NCI-H2107 treated with DMSO at 0.1 percent for 48 hours (cell line): ENCODE data around the gene MEIOSIN.
A peak's percentile ranks its signal among the peaks of the same experiment; 100 is the strongest.
"Not testable (repeated sequence)": the region's sequence is repeated elsewhere in the genome, so short reads cannot be mapped to it uniquely, and the experiment has no call there.

ENCODE experiments used
- DNase-seq: peaks from one replicate; lab custom pipeline; 2025; ENCODE audit not compliant: unreplicated experiment; lab: John Stamatoyannopoulos, UW

Gene MEIOSIN

GRCh38 chr19:45717983-45718650 lies 15.1 kb upstream of the MEIOSIN start:
- DNase-seq, result no peak

GRCh38 chr19:45720065-45720464 lies 13.2 kb upstream of the MEIOSIN start:
- not testable (repeated sequence) for DNase-seq

DNA sequence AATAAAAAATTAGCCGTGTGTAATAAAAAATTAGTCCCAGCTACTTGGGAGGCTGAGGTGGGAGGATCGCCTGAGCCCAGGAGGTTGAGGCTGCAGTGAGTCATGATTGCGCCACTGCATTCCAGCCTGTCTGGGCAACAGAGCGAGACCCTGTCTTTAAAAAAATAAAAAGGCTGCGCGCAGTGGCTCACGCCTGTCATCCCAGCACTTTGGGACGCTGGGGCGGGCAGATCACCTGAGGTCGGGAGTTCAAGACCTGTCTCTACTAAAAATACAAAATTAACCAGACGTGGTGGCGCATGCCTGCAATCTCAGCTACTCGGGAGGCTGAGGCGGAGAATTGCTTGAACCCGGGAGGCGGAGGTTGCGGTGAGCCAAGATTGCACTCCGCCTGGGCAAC lies 4.6 kb upstream of the MEIOSIN start:
- not testable (repeated sequence) for DNase-seq

- no peak for DNase-seq
These were observed 3.4 kb upstream of the MEIOSIN start for GRCh38 chr19:45729800-45730290.

DNA sequence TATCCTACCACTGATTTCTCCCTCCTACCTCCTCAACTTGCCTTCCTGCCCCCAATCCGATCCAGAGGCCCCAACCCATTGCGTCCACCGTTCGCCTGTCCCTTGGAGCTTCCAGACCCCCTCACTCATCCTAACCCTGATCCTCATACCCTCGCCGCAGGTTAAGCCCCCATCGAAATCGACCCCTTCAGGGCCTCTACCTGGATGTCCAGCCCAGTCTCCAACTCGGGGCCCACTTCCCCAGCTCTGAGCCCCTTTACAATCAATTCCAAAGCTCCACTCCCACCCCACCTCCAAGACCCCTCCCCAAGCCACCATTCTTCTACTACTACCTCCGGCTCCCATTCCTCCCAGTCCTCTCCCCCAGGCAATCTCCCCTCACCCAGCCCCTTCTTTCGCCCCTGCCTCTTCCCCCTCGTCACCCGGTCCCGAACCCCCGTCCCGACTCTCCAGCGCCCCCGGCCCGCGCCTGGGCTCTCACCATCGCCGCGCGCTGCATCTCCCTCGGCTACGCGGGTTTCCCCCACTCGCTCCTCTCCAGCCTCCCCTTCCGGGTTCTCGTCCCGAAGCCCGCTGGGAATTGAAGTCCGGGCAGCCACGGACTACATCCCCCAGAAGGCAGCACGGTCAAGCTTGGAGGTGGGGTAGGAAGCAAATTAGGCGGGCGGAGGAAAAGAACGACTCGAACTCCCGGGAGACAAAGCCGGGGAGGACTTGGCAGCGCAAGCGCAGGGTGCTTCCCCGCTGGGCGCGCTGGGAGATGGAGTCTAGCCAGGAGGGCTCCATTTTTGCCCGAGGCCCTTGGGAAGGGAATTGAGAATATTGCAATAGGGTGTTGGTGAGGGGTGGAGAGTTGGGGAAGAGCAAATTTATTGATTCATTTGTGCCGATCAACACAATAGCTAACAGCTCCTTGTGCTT lies 2.6 kb upstream of the MEIOSIN start, which contains the start of gene FBXO46:
Gene FBXO46 (minus strand): TSS at position 529 of the 921 bp plus-strand sequence. CDS start 17,401 bp downstream, outside the sequence.
- DNase-seq, result peak; percentile 98

GRCh38 chr19:45739498-45740439 lies 6.5 kb downstream of the MEIOSIN start:
- DNase-seq, result no peak

DNA sequence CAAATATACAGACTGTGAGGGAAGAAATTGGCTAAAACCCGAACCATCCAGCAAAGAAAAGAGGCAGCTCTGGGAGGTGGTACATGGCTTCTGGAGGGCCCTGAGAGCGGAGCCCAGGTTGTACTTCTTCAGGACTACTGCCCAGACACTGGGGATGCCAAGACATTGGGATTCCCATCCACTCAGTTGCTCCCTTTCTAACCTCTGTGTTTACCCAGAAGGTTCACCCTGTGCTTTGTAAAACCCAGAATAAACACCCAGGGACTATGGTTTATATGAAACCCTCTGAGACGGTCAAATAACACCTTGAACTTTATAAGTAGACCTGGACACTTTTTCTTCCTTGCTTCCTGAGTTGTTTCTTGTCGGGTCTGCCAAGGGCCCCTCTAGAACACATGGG lies 9.7 kb downstream of the MEIOSIN start:
- no peak for DNase-seq

GRCh38 chr19:45745606-45746005 lies 12.4 kb downstream of the MEIOSIN start:
- no peak for DNase-seq

GRCh38 chr19:45746866-45747265 lies 13.6 kb downstream of the MEIOSIN start:
- DNase-seq, result no peak

DNA sequence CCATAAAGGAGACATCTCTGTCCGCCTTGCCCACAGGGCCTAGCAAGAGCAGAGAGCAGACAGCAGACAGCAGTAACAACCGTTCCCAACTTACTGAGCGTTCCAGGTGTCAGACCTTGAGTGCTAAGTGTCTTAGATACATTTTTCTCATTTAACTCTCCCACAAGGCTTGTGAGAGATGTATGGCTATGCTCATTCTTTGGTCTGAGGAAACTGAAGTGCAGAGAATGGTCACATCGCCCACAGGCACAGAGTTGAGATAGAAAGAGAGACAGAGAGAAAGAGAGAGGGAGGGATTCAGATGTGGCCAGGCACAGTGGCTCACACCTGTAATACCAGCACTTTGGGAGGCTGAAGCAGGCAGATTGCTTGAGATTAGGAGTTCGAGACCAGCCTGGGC lies 14.3 kb downstream of the MEIOSIN start:
- DNase-seq, result no peak

GRCh38 chr19:45751483-45751882 lies 18.2 kb downstream of the MEIOSIN start:
- not testable (repeated sequence) for DNase-seq

DNA sequence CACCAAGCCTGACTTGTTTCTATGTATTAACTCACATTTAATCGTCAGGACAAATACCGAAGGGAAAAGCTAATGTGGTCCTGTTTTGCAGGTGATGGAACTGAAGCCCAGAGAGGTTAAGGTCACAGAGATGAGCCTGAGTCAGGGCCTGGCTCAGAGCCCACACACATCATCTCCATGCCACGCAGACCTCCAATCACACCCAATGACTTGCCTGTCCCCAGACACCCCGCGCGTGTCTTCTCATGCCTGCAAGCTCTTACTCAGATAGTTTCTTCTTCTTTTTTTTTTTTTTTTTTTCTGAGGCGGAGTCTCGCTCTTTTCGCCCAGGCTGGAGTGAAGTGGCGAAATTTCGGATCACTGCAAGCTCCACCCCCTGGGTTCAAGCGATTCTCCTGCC lies 19.4 kb downstream of the MEIOSIN start:
- DNase-seq, result no peak

- DNase-seq, result no peak
These were observed 20.3 kb downstream of the MEIOSIN start for GRCh38 chr19:45753548-45753947.

- no peak for DNase-seq
These were observed 21.1 kb downstream of the MEIOSIN start for GRCh38 chr19:45754323-45754722.

- no peak for DNase-seq
These were observed 24.5 kb downstream of the MEIOSIN start for GRCh38 chr19:45757695-45758094.

DNA sequence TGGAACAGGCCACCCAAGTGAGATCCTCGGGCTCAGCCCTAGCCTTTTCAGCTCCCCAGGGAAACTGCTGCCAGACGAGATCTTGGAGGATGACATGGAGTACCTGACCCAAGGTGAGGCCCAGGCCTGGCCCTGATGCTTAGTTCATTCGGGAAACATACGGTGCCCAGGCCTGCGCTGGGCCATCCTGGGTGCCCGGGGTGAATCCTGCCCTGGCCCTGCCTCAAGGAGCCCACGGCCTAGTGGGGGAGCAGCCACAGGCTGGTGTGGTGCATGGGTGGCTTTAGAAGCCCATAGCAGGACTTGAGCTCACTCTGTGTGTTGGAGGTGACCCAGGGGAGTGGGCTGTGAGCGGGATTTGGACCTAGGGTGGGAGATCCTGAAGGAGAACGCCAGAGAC lies 25.7 kb downstream of the MEIOSIN start:
- no peak for DNase-seq

DNA sequence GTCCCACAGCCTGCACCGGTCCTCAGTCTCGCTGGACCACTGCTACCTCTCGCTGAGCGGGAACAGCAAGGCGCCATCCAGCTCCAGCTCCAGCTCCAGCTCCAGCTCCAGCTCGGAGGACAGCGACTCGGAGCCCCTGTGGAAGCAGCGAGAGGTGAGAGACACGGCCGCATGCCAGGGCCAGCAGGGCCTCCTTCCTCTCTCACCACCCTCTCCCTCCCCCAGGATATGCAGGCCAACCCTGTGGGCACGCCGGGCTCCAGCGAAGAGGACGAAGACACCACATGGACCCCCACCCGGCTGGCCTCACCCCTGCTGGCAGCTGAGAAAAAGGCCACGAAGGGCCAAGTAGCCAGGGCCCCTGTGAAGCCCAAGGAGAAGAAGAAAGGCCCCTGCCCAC lies 28.5 kb downstream of the MEIOSIN start:
- DNase-seq, result no peak

DNA sequence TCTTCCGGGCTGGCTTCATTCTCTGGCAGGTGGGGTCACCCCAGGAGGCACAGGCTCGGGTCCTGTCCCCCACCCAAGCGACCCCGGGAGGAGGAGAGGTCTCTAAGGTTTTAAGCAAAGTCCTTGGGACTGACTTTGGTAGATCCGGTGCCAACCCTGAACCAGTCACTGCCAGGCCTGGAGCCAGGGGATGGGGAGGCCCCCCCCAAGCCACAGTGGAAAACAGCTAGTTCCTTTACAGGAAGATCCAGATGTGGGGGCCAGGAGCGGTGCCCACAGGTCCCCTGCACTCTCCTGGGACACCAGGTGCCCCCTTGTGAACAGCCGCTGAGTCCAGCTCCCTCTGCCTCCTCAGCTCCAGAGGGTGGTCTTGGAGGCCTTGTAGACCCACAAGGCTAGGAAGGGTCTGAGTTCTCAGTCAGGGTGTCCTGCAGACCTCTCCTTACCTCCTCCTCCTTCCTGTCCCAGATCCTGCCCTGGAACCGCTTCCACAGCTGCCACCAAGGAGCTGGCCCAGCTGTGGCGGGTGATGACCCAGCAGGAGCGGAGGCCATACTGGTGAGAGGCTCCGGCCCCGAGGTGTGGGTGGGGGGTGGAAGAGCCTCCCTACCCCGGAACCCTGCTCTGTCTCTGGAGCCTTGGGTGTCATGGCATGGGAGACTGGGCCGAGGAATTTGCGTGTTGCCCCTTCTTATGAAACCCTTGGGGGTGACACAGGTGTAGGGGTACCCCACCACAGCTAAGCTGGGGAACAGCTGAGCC lies 29.8 kb downstream of the MEIOSIN start:
- no peak for DNase-seq

GRCh38 chr19:45763691-45764294 lies 30.6 kb downstream of the MEIOSIN start:
- no peak for DNase-seq

GRCh38 chr19:45764475-45764874 lies 31.2 kb downstream of the MEIOSIN start:
- DNase-seq, result no peak
